A673 (cell line): ENCODE data around the gene MSH3.

Source experiments
- CTCF ChIP-seq: fragments of 300-800, 200-600 bp; sonication (generic); conservative IDR thresholded peaks from 2 replicates; pipeline ENCODE4 v1.5.1; 2017; ENCODE audit warnings: low read depth, mild to moderate bottlenecking, antibody characterized with exemption, low read length, moderate library complexity, mixed read lengths
- EZH2 ChIP-seq: fragments of 200-600 bp; sonication (generic); IDR thresholded peaks from 2 replicates; pipeline ENCODE4 v1.6.1; 2017; ENCODE audit warnings: borderline replicate concordance, low read depth, mild to moderate bottlenecking, mixed read lengths, antibody characterized with exemption, low read length; ENCODE audit not compliant: poor library complexity, severe bottlenecking

- TF ChIP-seq EZH2 = no peak
- TF ChIP-seq CTCF = no peak
These were observed 106.2 kb downstream of the MSH3 start for GRCh38 chr5:80760680-80761079.
